Gastrocnemius medialis (tissue), 4 donors: ENCODE measurements around the gene TRAPPC2L.

ENCODE experiments used
- CTCF ChIP-seq, 5 experiments: fragments of 450-650 bp in 3 of 5; fragments of 200-600 bp in 2 of 5; sonication (generic) in 2 of 5; IDR thresholded peaks in 4 of 5; conservative IDR thresholded peaks in 1 of 5; 1 replicate in 4 of 5; 2 replicates in 1 of 5; pipeline ENCODE4 v1.5.1; 2016 to 2019; ENCODE audit warnings: antibody characterized with exemption in 5 of 5, mild to moderate bottlenecking in 3 of 5, moderate library complexity in 3 of 5
- POLR2A ChIP-seq, 2 donors: fragments of 450-650 bp; IDR thresholded peaks; one replicate each; pipeline ENCODE4 v1.6.1; 2017; ENCODE audit warnings: antibody characterized with exemption in 2 of 2, mild to moderate bottlenecking in 2 of 2, moderate library complexity in 2 of 2

DNA sequence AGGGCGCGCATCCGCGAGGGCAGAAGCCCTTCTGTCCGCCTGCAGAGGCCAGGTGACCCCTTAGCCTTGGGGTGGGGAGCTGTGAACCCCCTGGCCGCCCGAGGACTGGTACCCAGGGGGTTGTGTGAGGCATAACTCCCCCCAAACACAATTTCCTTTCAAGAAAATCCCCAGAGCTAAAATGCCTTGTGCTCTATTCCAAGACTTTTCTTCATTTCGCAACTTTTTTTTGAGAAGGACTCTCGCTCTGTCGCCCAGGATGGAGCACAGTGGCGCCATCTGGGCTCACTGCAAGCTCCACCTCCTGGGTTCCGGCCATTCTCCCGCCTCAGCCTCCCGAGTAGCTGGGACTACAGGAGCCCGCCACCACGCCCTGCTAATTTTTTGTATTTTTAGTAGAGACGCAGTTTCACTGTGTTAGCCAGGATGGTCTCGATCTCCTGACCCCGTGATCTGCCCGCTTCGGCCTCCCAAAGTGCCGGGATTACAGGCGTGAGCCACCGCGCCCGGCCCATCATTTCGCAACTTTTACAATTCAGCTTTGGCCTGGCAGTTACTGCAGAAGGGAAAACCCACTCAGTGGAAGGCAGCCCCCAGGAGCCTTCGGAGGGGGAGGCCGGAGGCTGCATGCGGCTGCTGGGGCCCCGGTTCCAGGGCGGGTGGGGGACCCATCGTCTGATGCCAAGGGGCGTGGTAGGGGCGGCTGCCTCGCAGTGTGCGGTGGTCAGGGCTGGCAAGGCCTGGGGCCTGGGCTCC is 44.2 kb upstream of the TRAPPC2L start:
- TF ChIP-seq POLR2A (IDR thresholded peaks at IDR 0.05): no peak
- TF ChIP-seq CTCF (IDR thresholded peaks at IDR 0.05 in 4 of 5, conservative IDR thresholded peaks at IDR 0.05 in 1 of 5): no peak
